Fibroblast of mammary gland (primary cell): ENCODE results near the gene KCNQ1.

ENCODE experiments used
- DNase-seq: peaks from one replicate; pipeline ENCODE4 v3.0.0-alpha.2; 2010; ENCODE audit warnings: low read depth
- H3K4me3 ChIP-seq: 2 replicates; pipeline ENCODE4 v1.5.1; 2011; ENCODE audit warnings: low read depth, mild to moderate bottlenecking, low read length, moderate library complexity; ENCODE audit not compliant: control insufficient read depth
- TF ChIP-seq, protein P1 (sequence below): conservative IDR thresholded peaks from 2 replicates; pipeline ENCODE4 v1.5.1; 2011; ENCODE audit warnings: low read depth, low read length, inconsistent platforms; ENCODE audit not compliant: control insufficient read depth, insufficient read depth

Gene KCNQ1

DNA sequence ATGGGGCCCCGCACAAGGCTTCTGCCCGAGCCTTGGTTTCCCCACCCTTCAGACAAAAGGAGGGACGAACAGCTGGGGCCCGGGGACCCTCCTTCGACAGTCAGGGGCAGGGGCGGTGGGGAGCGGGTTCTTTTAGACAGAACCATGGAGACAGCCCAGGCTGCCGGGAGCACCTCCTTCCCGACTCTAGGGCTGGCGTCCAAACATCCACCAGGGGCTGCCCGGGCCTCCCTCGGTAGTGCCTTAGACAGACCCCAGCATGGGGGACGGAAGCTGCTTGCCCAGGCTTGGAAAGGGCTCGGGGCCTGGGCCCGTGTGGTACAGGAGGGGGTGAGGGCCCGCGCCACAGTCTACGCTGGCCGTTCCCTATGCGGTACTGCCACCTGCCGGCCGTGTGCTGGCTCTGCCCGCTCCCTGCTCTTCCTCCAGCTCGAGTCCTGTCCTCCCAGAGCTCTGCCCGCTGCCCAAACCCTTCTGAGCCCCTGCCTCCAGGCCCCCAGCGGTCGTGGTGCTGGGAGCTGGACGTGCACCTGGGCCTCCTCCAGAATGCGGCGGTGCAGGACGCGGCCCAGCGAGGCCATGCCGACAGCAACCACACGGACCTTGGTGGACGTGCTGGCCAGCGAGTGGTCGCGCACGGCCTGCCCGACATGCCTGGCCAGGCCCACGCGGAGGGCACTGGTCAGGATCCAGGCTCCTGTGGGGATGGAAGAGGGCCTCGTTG, 24.1 kb upstream of the KCNQ1 start:
- TF ChIP-seq, protein P1, sequence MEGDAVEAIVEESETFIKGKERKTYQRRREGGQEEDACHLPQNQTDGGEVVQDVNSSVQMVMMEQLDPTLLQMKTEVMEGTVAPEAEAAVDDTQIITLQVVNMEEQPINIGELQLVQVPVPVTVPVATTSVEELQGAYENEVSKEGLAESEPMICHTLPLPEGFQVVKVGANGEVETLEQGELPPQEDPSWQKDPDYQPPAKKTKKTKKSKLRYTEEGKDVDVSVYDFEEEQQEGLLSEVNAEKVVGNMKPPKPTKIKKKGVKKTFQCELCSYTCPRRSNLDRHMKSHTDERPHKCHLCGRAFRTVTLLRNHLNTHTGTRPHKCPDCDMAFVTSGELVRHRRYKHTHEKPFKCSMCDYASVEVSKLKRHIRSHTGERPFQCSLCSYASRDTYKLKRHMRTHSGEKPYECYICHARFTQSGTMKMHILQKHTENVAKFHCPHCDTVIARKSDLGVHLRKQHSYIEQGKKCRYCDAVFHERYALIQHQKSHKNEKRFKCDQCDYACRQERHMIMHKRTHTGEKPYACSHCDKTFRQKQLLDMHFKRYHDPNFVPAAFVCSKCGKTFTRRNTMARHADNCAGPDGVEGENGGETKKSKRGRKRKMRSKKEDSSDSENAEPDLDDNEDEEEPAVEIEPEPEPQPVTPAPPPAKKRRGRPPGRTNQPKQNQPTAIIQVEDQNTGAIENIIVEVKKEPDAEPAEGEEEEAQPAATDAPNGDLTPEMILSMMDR: peak; percentile 74
- DNase-seq: peak; percentile 56
- no peak overlapping the region for H3K4me3 ChIP-seq

DNA sequence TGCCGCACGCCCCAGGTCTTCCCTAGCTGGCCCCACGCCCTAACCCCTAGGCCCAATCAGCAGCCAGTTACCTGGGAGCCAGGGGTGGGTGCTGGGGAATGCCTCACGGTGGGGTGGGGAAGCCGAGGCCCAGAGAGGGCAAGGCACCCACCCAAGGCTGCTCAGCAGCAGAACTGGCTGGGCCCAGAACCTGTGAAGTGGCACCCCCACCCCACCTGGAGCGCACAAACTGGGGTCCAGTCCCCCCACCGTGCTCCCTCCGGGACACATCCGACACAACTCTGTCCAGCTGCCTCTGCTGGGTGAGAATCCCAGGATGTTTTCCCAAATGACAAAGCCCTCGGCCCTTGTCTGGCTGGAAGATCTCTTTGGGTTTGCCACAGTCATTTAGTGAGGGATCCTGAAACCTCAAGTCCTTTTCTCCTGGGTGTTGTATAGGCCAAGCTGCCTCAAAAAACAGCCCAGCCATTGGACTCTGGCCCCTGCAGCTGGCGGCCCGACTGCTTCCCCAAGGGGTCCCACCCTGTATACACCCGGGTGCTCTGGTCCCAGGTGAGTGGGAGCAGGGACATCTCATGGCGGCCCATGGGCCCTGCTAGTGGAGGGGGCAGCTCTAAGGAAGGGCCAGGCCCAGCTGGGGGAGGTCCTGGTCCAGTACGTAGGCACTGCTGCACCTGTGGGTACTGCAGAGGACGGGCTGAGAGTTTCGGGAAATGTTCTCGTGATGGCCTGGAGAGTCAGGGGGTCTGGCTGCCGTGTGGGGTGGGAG, 23.4 kb upstream of the KCNQ1 start:
- H3K4me3 ChIP-seq: no peak overlapping the region
- TF ChIP-seq, protein P1: no peak
- no peak for DNase-seq

DNA sequence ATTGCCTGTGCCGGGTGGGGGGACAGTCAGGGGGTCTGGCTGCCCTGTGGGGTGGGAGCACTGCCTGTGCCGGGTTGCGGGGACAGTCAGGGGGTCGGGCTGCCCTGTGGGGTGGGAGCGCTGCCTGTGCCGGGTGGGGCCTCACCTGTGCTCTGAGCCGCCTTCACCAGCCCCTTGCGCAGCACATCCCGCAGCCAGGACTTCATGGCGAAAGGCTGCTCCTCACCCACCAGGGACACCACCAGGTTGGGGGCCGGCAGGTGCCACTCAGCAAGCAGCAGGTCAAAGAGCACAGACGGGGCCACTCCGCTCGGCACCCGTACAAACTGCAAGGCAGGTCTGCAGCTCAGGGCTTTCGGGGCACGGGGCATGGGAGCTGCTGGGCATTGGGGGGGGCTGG, 22.8 kb upstream of the KCNQ1 start:
- H3K4me3 ChIP-seq: no peak overlapping the region
- TF ChIP-seq, protein P1: no peak
- no peak for DNase-seq

DNA sequence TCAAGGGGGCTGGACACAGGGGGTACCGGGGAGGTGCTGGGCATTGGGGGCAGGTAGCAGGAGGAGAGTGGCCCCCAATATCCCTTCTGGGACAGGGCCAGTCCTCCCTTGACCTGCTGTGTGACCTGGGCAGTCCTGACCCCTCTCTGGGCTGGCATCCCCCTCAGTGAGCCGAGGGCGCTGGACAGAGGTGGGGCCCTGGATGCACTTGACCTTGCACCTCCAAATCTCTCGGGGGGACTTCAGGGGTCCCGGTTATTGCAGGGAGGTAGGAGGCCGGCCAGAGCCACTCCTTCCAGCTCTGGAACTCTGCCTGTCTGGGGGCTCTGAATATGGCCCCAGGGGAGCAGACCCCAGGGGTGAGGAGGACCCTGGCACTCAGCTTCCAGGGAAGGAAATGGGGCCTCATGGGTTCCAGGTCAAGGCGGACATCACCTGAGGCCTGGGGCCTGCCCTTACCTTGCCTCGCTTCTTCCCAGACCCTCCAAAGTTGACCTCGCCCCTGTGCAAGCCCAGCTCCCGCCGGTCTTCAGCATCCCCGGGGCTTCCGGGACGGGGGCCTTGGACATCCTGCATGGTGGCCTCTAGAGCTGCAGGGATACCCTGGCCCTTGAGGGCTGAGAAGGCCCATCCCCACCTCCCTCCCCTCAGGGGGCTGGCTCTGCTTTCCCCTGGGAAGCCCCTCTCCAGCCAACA, 22.2 kb upstream of the KCNQ1 start:
- TF ChIP-seq, protein P1: no peak
- no peak overlapping the region for H3K4me3 ChIP-seq
- no peak for DNase-seq

DNA sequence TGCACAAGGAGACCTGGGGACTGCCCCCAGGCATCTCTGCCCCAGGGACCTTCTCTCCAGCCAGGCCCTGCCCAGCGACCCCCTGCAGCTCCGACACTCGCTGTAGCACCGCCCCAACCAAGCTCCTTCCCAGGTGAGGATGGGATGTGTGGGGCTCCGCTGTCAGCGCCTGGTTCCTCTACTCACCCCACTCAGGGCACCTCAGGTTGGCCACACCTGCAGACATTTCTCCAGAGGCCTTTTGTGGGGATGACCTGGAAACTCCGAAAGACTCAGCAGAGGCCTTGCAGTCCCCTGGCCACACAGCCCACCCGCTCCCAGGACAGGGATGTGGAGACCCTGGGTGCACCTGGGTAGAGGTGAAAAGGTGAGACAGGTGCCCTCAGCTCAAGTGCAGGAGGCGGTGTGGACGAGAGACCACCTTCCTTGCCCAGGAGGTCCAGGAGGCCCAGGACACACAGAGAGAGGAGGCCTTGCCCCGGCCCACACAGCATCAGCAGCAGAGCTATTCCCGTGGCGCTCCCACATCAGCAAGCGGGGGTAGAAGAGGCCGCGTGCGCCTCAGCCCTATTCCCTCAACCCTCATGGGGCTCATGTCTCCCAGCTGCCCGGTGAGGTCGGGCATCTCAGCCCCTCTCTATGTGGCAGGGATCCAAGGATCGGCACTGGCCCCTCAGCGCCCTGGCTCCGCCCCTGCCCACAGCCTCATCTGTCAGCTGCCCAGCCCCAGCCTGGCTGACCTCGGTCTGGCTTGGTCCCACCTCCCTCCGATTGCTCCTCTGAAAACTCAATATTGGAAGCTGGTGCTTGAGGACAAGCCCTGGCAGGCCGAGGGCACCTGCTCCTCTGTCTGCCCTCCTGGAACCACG, 21.4 kb upstream of the KCNQ1 start:
- no peak for DNase-seq
- no peak overlapping the region for H3K4me3 ChIP-seq
- TF ChIP-seq, protein P1: no peak
